Measurements from ENCODE around the gene NRG3.

GRCh38 chr10:82149674-82150073, 274.7 kb downstream of the NRG3 start:
- TF ChIP-seq POLR2A (IDR thresholded peaks at IDR 0.05; ENCODE audit: low read depth, low read length): no peak
- TF ChIP-seq TAF1 (IDR thresholded peaks at IDR 0.05; ENCODE audit: borderline replicate concordance, low read depth, low read length): no peak

Data from GM12892 (cell line).